Activated CD8-positive, alpha-beta memory T cell treated with anti-CD3 and anti-CD28 coated beads for 1 hour (primary cell): ENCODE results near the gene ETV3.

Experiments used
- DNase-seq, 2 donors: peaks; one replicate each; pipeline ENCODE4 v3.0.0-alpha.2; 2020; ENCODE audit warnings: low read depth in 1 of 2; ENCODE audit errors: extremely low read depth in 1 of 2

Gene ETV3

GRCh38 chr1:157140063-157140588, 1.9 kb upstream of the ETV3 start:
- no peak for DNase-seq

DNA sequence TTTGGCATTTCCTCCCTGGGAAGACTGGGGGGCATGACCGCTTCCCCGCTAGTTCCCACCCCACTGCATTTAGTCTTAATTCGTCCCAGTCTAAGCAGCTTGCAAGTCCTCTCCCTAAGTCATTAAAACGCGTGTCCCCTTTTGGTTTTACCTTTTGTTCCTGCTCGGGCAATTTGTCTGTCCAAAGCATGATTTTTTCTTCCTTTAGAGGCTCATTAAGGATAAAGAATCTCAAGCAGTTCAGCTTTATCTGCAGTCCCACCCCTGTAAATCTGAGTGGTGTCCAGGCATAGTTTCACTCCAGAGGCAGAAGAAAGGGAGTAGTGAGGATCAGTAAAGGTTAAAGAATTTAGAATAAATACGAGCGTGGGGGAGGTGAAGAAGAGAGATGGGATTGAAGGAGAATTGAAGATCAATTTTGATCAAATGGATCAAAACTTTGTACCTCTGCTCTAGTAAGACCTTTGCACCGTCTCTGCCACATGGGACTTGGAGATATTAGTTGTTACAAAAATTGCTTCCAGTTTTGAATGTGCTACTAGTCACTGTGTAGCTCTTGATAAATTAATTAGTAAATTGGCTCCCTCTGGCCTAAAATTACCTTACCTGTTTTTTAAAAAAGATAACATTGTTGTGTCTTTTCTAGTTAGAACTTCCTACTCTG, 989 bp upstream of the ETV3 start:
- no peak for DNase-seq

DNA sequence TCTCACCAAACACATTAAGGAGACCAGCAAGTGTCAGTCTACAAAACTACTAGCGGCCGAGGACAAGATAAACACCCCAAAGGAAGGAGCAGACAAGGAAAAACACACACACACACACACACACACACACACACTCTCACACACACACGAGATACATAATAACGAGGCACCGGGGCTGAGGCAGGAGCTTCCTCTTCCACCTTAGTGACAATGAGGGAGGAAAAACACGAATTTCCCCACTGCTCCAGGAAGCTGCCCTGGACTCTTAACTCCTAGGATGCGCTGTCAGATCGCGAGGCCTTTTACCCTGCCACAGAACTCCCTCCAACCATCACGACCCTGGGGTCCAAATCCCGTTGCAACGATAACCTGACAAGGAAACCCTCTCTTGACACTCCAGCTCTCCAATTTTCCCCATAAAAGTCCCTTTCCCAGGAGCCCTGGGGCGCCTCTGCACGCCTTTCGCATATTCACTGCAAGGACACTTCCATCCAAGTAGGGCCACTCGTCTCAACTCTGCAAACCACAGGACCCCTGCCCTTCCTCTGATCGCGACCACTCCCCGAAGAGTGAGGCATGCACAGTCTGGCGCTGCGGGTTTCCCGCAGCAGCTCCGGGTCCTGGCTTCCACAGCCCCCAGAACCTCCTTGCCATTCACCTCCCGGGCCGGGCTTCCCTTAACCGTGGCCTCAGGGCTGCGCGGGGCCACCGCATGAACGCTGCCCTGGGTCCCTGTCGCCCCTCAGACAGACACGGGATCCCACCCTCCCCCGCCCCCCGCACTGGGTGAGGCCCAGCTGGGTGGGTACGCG, 581 bp downstream of the ETV3 start:
- no peak for DNase-seq

DNA sequence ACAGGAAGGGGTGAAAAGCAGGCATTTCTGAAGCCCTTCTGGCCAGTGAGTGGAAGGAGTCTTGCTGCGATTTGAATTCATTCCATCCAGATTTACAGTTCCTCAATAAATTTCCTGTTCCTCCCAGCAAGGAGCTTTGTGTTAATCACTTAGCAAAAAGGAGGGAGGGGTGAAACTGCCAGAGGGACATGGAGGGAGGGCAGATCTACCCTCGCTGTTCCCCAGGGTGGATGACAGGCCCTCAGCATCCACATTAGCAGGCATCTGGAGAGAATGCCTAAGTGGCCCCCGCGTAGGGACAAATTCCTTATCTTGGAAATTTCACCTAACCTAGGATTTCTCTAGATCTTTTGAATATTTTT, 1.2 kb downstream of the ETV3 start:
- DNase-seq: no peak

- no peak for DNase-seq
Measured at GRCh38 chr1:157136133-157136532, 2.1 kb downstream of the ETV3 start.

GRCh38 chr1:157135646-157136045, 2.5 kb downstream of the ETV3 start:
- no peak for DNase-seq

GRCh38 chr1:157135070-157135469, 3.1 kb downstream of the ETV3 start:
- no peak for DNase-seq

DNA sequence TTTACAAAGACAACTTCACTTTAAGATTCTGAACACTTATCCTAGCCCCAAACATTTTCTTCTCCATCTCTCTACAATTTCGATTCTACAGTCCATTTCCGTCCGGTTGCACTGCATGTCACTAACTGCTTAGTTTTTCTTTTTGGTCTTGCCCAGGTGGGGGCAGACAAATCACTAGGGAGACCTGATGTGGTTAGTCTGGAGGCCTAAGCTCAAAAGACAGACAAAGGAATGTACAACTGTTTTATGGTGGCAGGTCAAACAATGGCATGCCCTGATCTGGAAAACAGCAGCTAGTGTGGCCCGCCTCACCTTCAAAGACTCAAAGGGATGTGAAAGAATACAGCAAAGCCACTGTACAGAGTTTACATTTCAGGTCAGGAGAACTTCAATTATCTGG, 3.8 kb downstream of the ETV3 start:
- no peak for DNase-seq

GRCh38 chr1:157133426-157133825, 4.8 kb downstream of the ETV3 start:
- no peak for DNase-seq

DNA sequence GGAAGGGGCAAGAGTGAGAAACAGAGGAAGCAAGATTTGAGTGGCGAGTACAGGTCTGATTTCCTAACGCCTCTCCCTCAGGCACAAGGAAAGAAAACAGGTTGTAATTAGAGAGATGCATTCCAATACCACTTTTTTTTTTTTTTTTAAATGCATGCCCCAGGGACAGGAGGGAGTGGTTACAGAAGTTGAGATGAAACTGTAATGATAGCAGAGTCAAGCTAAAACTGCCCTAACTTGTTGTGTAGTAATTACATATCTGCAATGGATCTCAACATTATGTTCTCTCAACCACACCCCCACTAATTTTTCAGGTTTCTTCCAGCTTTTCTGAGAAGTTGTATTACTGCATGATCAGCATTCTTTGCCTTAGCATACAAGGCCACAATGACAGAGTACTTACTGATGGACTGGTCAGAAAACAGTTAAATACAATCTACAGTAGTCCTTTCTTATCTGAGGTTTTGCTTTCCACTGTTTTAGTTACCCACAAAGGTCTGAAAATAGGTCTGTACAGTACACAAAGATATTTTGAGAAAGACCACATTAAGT, 5.5 kb downstream of the ETV3 start:
- no peak for DNase-seq

DNA sequence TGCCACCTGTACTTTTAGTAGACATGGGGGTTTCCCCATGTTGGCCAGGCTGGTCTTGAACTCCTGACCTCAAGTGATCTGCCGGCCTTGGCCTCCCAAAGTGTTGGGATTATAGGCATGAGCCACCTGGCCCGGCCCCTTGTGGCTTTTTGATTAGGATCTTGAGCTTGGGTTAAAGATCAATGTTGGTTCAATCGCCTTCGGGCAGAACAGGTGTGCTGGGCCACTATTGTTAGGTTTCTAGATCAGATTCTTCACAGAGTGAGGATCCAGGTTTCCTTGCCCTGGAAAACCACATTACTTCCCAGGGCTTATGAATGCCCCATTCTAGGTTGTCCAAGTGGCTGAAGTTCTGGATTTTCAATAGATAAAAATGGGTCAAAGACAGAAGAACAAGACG, 6.1 kb downstream of the ETV3 start:
- DNase-seq: no peak

DNA sequence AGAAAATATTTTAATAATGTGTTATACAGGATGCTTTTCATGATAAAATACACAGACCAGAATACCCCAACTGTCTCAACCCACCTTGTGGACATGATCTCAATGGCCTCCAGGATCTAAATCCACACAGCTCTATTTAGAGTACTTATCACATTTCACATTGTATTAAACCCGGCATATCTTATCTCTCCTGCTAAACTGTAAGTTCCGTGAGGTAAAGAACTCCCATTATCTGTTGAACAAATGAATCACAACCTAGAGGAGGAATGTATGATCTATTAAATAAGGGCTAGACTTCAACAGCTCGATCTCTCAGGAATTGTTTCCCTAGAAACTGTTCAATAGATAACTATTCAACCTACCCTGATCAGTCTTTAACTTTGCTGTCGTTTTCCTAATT, 6.9 kb downstream of the ETV3 start:
- no peak for DNase-seq

DNA sequence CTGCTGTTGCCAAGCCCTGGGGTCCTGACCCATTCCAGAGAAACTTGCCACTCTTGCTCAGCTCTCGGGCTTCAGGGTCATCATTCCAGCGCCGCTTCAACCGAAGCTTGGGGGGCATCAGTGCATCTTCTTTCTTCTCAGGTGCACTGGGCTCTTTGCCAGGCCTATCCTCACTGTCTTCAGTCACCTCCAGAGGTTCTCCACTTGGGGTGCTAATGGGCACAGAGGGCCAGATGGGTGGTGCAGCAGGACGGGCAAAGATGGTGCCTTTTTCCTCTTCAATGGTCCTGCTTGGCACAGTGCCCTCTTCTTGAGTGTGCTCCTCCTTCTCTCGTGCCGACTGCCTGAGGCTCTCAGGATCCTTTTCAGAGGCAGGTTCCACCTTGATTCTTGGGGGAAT, 13.3 kb downstream of the ETV3 start:
- no peak for DNase-seq

GRCh38 chr1:157119448-157119847, 18.7 kb downstream of the ETV3 start:
- DNase-seq: no peak

DNA sequence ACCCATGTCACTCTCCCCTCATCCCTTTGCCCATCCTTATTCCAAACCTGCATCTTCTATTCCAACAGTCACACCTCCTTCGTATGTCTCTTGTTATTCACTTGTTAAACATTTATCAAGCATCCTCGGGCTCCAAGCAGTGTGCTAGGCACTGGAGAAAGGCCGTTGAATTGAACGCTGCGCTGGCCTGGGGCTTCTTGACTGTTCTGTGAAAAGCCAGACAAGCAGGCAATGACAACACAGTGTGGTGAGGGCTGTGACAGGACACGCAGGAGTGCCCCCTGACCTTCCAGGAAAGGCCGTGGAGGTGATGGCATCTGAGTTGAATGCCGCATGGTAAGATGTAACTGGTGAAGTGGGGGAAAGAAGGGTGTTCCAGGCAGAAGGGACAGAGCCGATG, 19.2 kb downstream of the ETV3 start:
- no peak for DNase-seq

- no peak for DNase-seq
Measured at GRCh38 chr1:157117527-157118057, 20.6 kb downstream of the ETV3 start.

DNA sequence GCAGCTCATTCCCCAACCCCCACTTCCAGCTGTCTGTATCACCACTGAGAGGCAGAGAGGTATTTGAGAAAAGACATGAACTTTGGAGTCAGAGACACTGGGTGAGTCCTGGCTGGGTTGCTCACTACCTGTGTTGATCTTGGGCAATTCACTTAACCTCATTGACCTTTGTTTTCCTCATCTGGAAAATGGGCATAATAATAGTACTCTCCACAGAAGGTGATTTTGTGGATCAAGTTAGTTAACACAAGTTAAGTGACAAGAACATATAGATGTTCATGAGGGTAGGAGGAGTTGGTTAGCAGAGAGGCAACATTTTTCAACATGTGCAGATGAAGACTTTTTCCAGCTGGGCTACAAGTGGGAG, 21.5 kb downstream of the ETV3 start:
- no peak for DNase-seq

DNA sequence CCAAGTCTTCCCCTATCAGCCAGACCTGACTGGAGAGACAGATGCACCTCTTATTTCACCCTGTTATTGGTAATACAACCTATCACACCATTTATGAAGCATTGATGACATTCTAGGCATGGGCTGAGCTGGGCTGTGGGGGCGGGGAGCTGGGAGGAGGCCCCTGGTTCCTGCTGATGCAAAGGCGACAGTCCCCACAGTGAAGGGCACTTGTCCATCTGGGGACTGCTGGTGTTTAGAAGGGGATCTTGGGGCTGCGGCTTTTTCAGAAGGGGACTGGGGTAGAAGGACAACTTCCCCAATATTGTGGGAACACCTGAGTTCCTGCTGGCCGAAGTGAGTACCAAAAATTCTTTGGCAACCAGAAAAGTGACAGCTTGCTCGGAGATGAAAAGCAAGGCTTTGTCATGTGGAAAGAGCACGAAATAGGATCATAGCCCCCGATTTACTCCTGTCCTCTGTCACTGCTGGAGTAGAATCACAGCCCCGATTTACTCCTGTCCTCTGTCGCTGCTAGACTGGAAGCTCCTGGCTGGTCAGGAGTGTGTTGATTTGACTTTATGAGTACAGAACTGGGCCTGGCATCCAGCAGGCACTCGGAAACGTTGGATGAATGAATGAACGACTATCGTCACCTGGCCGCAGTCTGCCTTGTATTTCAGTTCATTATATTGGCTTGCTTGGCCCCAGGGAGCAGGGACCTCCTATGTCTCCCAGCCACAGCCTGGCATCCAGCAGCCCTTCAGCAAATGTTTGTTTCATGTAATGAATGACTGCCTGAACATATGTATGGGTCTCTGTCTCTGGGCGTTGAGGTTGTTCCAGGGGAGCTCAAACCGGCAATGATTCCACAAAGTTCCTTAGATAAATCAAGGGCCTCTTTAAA, 22.1 kb downstream of the ETV3 start:
- no peak for DNase-seq

DNA sequence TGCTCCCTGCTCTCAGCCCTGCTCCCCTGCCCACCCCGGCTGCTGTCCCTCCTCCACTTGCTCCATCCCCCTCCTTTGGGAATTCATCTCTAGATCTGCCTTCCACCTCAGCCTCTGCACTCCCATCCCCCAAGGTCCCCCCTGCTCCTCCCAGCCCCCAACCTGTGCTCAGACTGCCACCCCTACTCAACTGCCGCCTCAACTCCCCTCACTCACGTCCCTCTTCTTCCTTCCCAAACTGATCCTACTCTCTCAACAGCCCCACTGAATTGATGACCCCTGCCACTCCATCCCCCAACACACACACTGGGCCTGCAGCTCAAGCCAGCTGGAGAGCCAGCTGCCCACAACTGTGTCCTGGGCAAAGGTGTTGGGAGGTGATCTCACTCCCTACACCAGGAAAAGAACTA, 22.8 kb downstream of the ETV3 start:
- DNase-seq: no peak

- no peak for DNase-seq
Measured at GRCh38 chr1:157114183-157115121, 23.7 kb downstream of the ETV3 start.
